Hypothalamus (tissue), 51 donors: ENCODE results near the gene SFTPD.
A peak's percentile ranks its signal among the peaks of the same experiment; 100 is the strongest.
"Not testable (repeated sequence)": the region's sequence is repeated elsewhere in the genome, so short reads cannot be mapped to it uniquely, and the experiment has no call there.

Experiments used
- DNase-seq, 51 donors: peaks; one replicate each; lab custom pipeline; 2025; lab: John Stamatoyannopoulos, UW

SFTPD gene

DNA sequence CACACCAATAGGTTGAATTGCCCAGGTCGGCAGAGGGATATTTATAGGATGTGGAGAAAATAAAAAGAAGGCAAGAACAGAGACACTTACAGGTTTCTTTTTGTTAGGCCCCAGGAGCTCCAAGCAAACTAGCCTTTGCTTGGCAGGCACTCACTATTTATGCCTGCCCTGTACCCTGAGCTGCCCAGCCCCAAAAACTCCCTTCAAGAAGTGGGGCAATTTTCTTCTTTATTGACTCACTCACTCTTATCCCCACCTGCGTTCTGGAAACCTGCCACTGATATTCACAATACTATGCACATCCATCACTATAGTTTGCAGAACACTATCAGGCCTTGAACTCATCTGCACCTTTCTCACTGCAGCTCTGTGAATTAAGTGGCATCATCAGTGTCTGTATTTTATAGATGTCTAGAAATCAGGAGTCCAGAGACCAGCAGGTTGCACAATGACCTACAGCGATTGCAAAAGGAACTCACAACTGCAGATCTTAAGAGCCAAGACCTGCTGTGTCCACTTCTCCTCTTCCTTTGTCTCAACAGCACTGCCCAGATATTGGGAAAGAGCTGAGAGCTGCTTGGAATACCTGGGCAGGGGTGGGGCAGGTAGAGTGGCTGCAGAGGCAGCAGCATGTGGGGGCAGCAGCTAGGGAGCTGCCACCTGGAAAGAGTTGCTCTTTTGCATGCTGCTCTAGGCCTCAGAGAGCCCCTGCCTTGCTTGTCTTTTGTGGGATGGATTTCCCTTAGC lies at the start of gene SFTPD:
SFTPD (minus strand) TSS at position 130 of the 747 bp plus-strand sequence. CDS start 2,446 bp downstream, outside the sequence.
- no peak for DNase-seq

- no peak for DNase-seq
Observed at GRCh38 chr10:79995979-79996634, 47.2 kb upstream of the SFTPD start.

- DNase-seq = no peak
Observed at GRCh38 chr10:79994556-79994955, 45.7 kb upstream of the SFTPD start.

DNA sequence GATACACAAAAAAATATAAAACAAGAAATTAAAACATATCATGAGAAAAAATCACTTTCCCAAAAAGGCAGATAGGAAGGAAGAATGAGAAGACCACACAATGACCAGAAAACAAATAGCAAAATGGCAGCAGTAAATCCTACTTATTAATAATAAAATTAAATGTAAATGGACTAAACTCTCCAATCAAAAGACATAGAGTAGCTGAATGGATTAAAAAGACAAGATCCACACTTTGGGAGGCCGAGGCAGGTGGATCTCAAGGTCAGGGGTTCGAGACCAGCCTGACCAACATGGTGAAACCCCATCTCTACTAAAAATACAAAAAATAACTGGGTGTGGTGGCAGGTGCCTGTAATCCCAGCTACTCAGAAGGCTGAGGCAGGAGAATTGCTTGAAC lies 39.3 kb upstream of the SFTPD start:
- not testable (repeated sequence) for DNase-seq

DNA sequence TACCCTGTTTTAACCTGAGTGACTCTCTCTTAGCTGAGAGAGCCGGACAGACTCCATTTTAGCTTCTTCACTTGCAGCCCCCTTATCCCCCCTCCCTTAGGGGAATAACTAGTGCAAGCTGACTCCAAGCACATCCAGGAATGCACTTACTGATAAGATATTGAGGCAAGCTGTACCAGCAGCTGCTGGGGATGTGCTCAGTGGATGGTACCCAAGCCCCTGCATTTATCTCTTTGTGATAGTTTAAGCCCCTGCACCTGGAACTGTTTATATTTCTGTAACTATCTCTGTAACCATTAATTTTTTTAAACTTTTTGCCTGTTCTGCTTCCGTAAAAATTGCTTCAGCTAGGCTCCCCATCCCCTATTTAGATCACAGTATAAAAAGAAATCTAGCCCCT lies 37.8 kb upstream of the SFTPD start:
- not testable (repeated sequence) for DNase-seq

GRCh38 chr10:79985481-79986072 lies 36.7 kb upstream of the SFTPD start:
- DNase-seq = no peak

- DNase-seq = peak in 1 of 51 donors; percentile 27
Observed at GRCh38 chr10:79984851-79985250, 35.9 kb upstream of the SFTPD start.

DNA sequence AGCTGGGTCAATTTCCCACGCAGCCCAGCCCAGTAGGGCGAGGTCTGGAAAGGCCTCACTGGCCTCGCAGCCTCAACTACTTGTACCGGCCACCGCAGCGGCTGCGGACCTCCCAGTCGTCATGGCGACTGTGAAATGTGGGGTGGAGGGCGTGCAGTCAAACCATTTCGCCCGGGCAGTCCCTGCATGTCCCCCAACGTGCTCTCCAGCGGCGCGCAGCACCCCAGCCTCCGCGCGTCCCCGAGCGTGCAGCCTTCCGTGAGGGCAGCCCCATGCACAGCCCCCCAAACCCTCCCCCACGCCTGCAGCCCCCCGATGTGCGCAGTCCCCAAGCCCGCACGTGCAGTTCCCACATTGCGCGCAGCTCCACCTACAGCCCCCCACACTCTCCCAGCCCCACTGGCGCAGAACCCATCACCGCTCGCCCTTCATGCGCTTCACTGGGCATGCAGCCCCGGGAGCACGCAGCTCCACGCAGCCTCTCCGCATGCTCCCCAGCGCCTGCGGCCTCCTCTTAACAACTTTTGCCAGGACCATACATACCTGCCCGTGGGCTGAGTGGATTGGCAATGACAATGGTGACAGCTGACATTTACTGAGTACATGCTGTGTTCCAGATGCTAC lies 34.5 kb upstream of the SFTPD start:
- DNase-seq = no peak

DNA sequence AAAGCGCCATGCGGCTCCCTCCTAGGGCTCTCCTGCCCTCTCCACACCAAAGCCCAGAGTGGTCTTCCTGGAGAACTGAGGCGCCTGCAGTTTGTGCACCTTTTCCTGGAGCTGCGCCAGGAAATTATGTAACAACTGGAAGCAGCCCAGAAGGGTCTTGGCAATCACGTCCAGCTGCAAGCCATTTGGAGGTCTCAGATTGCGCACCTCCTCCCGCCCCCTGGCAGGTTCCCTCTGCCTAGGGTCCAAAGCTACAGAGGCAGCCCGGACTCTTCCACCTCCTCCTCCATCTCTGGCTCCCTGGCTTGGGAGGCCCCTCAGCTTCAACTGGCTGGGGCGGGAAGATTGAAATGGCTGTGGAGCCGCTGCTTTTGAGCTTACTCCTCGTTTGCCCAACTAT lies 34.0 kb upstream of the SFTPD start:
- DNase-seq = peak in 1 of 51 donors; percentile 6

GRCh38 chr10:79982362-79982800 lies 33.5 kb upstream of the SFTPD start:
- DNase-seq = peak in 2 of 51 donors; percentile 29 to 68

DNA sequence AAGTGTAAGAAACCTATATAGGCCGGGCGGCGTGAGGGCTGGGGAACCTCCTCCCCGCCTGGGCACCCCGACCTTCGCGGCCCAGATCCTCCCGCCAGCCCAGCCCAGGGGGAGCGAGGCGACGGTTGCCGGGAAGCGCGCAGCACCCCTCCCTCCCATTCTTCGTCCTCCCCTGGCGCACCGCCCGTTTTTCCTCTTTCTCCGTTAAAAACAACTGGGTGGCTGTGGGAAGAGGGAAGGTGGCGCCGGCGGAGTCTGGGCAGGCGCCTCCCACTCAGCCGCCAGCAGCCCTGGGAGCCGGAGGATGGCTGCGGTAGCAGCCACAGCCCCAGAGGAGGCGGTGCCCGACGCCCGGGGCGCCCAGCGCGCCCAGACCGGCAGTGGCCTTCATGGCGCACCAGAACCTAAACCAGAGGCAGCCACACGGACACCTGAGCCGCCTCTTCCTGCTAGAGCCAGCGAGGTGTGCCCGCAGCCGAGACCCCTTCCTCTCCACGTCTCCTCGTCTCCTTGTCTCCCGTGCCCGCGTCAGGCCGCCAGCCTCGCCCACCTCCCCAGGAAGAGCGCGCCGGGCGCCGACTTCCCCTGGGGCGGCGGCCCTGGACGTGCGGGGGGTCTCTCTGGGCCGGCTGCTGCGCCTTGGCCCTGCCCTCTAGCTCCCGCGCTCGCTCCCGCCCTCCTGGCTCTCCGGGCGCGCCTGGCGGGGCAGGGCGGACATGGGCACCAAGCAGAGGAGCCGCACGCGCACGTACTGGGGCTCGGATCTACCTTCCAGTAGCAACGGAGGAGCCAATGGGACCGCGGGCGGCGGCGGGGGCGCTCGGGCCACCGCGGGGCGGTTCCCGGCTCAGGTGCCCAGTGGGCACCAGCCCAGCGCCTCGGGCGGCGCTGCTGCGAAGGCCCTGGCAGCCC lies 32.8 kb upstream of the SFTPD start:
- peak in 37 of 51 donors; percentile 18 to 81 (median 60) for DNase-seq

DNA sequence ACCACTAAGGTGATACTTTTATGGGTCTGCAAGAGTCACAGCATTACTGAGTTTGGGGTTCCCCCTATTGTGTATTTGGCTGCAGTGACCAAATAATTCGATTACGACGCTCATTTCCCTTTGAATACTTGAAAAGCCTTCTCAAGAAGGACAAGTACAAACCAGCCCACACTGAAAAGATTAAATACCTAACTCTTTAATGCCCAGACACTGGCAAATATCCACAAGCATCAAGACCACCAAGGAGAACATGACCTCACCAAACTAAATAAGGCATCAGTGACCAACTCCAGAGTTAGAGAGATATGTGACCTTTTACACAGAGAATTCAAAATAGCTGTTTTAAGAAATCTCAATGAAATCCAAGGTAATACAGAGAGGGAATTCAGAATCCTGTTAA lies 31.8 kb upstream of the SFTPD start:
- DNase-seq = no peak

DNA sequence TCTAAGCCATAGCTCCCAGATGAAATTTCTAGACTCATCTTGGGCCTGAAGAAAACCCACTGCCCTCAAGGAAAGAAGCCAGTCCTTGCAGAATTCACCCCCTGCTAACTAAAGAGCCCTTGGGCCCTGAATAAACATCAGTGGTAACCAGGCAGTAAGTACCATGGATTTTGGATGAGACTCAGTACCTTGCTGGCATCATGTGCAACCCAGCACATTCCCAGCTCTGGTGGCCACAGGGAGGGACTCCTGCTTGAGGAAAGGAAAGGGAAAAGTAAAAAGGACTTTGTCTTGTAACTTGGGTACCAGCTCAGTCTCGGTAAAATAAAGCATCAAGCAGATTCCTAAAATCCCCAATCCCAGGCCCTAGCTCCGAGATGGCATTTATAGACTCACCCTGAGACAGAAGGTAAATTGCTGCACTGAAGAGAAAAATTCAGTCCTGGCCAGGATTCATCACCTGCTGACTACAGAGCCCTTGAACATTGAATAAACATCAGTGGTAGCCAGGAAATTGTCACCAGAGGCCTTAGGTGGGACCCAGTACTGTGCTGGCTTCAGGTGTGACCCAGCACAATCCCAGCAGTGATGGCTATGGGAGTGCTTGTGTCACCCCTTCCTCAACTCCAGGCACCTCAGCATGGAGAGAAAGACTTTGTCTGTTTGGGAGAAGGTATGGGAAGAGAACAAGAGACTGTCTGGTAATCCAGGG lies 31.2 kb upstream of the SFTPD start:
- DNase-seq = peak in 3 of 51 donors; percentile 9 to 21 (median 11)

GRCh38 chr10:79979310-79979975 lies 30.5 kb upstream of the SFTPD start:
- no peak for DNase-seq

DNA sequence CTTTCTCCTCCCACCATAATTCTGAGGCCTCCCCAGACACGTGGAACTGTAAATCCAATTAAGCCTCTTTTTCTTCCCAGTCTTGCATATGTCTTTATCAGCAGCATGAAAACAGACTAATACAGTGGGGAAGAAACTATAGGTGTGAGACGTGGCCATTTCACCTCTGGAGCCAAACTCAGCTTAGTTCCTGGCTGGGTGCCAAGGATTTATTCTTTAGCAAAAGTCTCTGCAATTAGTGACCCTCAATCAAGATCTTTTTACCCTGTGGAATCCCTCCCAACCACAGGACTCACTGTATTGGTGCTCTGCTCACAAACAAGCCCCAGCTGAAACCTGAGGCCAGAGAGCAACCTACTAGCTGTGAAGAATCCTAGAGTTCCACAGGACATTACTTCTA lies 28.1 kb upstream of the SFTPD start:
- no peak for DNase-seq

GRCh38 chr10:79970062-79970461 lies 21.2 kb upstream of the SFTPD start:
- DNase-seq = no peak

GRCh38 chr10:79947787-79948424 lies 999 bp downstream of the SFTPD start:
- no peak for DNase-seq

DNA sequence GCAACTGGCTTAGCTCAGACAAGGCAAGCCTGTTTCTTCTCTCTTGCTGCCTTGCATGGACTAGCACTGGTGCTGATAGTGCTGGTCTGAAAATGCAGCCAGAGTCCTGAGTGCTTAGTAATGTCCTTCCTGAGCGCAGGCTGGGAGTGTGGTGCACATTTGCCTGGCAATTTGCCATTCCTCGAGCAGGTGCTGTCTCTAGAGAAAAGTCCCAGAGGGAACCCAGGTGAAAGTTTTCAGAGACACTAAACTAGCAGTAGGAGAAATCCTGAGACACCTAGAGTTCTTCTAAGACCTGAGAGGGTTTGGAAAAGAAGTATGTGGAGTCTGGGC lies 1.9 kb downstream of the SFTPD start:
- DNase-seq = no peak
